ENCODE results near the gene GRPR.

Gene GRPR

DNA sequence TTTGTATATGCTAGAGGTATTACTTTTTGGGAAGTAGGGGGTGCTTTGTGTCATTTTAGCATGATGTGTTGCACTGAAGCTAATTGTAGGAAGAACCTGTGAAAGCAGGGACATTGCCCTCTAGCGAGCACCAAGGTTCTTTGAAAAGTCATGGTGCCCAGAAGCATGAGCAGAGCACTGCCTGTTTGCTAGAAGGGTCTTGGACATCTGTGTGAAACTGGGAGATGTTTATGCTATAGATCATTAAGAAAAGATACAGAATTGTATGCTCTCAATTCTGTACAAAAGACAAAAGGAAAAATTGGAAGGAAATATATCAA is 14.7 kb downstream of the GRPR start:
- Mint-ChIP-seq H3K4me1 (no peaks in the 10 kb centered on the region), H3K9me3 (no peaks in the 10 kb centered on the region), H3K36me3 (ENCODE audit: low read depth) (no peaks in the 10 kb centered on the region), H3K27ac (no peak overlapping the region), H3K27me3 (ENCODE audit: low read depth, poor library complexity) (no peaks in the 10 kb centered on the region), H3K4me3 (no peak overlapping the region)
- no peak for DNase-seq
- TF ChIP-seq, protein P1, sequence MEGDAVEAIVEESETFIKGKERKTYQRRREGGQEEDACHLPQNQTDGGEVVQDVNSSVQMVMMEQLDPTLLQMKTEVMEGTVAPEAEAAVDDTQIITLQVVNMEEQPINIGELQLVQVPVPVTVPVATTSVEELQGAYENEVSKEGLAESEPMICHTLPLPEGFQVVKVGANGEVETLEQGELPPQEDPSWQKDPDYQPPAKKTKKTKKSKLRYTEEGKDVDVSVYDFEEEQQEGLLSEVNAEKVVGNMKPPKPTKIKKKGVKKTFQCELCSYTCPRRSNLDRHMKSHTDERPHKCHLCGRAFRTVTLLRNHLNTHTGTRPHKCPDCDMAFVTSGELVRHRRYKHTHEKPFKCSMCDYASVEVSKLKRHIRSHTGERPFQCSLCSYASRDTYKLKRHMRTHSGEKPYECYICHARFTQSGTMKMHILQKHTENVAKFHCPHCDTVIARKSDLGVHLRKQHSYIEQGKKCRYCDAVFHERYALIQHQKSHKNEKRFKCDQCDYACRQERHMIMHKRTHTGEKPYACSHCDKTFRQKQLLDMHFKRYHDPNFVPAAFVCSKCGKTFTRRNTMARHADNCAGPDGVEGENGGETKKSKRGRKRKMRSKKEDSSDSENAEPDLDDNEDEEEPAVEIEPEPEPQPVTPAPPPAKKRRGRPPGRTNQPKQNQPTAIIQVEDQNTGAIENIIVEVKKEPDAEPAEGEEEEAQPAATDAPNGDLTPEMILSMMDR (IDR thresholded peaks at IDR 0.05), result no peak

DNA sequence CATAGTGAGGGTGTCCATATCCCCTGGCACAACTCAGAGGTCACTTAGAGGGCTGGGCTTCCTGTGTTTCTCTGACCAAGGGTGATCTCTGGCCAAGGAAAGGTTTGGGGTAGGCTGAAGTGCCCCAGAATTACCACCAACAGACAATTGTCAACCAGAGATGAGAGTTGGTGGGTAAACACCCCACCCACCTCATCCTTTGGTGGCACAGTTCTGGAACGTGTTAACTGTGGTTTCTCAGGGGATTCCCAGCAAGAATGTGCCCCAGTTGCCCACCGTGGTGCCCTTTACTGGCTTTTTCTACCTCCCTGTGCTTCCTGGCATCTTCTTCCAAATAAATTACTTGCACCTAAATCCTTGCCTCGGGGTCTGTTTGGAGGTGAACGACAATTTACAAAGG is 17.1 kb downstream of the GRPR start:
- Mint-ChIP-seq H3K4me3 (no peak overlapping the region), H3K27me3 (ENCODE audit: low read depth, poor library complexity) (no peaks in the 10 kb centered on the region), H3K4me1 (no peaks in the 10 kb centered on the region), H3K9me3 (peaks cover 14% of the 10 kb centered on the region), H3K36me3 (ENCODE audit: low read depth) (peaks cover 6% of the 10 kb centered on the region), H3K27ac (no peak overlapping the region)
- TF ChIP-seq, protein P1 (IDR thresholded peaks at IDR 0.05), result no peak
- no peak for DNase-seq

DNA sequence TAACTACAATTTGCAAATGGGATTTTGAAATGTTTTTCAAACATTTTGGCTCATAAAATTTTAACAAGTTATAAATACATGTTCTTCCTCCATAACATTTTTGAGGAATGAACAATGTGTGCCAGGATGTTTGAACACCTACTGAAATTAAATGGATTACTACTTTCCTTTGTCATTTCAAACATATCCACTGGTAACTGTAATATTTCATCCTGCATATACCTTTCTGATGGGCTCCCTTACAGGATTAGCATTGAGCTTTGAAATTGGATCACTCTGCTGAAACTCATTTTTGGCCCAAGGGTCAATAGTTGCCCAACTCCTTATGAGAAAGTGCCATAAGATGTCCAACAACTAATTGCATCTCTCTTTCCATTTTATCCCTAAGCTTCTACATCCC is 17.6 kb downstream of the GRPR start:
- no peak for DNase-seq
- Mint-ChIP-seq H3K4me1 (no peaks in the 10 kb centered on the region), H3K4me3 (no peak overlapping the region), H3K9me3 (peaks cover 14% of the 10 kb centered on the region), H3K36me3 (ENCODE audit: low read depth) (peaks cover 6% of the 10 kb centered on the region), H3K27me3 (ENCODE audit: low read depth, poor library complexity) (no peaks in the 10 kb centered on the region), H3K27ac (no peak overlapping the region)
- TF ChIP-seq, protein P1 (IDR thresholded peaks at IDR 0.05), result no peak

DNA sequence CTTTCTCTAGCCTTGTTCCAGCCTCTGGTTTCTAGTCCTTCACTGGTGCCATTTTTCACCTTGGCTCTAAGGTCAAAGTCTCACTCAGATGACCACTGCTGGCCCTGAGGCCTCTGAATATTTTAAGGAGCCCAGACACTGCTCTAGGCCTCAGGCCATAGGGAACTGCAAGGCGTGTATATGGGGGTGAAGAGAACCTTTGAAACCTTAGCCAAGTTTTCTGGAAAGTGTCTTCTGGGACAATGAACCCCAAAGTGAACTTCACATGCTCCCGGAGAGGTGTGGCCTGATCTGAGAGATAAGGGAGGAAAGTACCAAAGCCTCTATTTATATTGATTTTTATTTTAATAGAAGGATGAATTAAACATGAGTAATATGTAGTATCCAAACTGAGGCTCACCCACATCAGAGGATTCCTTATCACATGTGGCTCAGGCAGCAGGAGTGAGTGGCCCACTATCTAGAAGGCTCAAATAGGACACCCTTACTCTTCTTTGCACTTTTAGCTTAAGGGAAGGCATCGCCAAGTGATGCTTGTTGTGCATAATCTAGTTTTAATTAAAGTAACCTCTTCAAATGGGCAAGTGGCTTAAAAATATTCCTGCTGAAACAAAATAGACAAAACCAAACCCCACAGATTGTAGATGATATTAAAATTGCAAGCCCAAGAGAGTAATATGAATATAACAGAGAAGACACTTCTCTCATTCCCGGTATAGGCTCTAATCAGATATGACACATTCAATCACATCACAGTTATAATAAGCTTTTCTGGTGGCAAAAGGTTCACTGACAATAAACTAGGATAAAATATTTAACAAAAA is 18.3 kb downstream of the GRPR start:
- DNase-seq, result no peak
- Mint-ChIP-seq H3K27me3 (ENCODE audit: low read depth, poor library complexity) (no peaks in the 10 kb centered on the region), H3K4me1 (no peaks in the 10 kb centered on the region), H3K9me3 (peaks cover 14% of the 10 kb centered on the region), H3K27ac (no peak overlapping the region), H3K4me3 (no peak overlapping the region), H3K36me3 (ENCODE audit: low read depth) (peaks cover 6% of the 10 kb centered on the region)
- TF ChIP-seq, protein P1 (IDR thresholded peaks at IDR 0.05), result no peak

DNA sequence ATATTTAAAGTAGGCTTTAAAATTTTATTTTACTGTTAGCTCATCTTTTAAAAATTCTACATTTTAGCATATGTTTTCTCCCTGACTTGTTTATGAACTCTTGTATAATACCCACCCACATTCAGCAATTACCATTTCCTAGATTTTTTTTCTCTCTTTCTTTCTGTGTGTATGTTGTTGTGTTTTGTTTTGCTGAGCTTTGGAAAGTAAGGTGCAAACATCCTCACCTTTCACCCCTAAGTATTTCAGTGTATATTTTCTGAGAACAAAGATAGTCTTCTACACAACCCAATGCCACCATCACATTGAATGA is 18.8 kb downstream of the GRPR start:
- no peak for DNase-seq
- H3K4me1 Mint-ChIP-seq, result no peaks in the 10 kb centered on the region
- TF ChIP-seq, protein P1 (IDR thresholded peaks at IDR 0.05), result no peak
- no peak overlapping the region for H3K4me3 Mint-ChIP-seq
- no peak overlapping the region for H3K27ac Mint-ChIP-seq
- peaks cover 14% of the 10 kb centered on the region for H3K9me3 Mint-ChIP-seq
- H3K36me3 Mint-ChIP-seq (ENCODE audit: low read depth), result peaks cover 6% of the 10 kb centered on the region
- no peaks in the 10 kb centered on the region for H3K27me3 Mint-ChIP-seq (ENCODE audit: low read depth, poor library complexity)

DNA sequence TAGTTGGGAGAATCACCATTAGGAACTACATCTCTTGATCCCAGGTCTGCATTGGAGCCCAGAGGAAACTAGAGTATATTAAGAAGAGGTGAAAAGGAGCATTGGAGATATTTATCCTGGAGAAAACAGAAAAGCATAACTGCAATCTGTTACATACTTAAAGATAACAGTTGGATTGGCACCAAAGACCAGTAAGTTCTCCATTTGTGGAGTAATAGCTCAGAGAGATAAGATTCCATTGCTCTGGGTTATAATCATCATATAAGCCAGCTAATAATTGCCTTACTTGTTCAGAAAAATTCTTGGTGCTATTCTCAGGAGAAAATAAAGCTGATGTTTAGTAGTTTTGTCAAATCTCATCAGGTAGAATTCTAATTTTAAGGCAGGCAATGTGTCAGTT is 20.6 kb downstream of the GRPR start:
- H3K4me3 Mint-ChIP-seq, result no peak overlapping the region
- no peak overlapping the region for H3K27ac Mint-ChIP-seq
- DNase-seq, result no peak
- H3K4me1 Mint-ChIP-seq, result no peaks in the 10 kb centered on the region
- H3K36me3 Mint-ChIP-seq (ENCODE audit: low read depth), result peaks cover 6% of the 10 kb centered on the region
- H3K27me3 Mint-ChIP-seq (ENCODE audit: low read depth, poor library complexity), result no peaks in the 10 kb centered on the region
- TF ChIP-seq, protein P1 (IDR thresholded peaks at IDR 0.05), result no peak
- peaks cover 14% of the 10 kb centered on the region for H3K9me3 Mint-ChIP-seq

Data from nephron progenitor cell (in vitro differentiated cells).